Keratinocyte (primary cell): ENCODE data around the gene FRZB.

ENCODE experiments used
- CTCF ChIP-seq, 3 experiments: IDR thresholded peaks in 1 of 3; conservative IDR thresholded peaks in 1 of 3; optimal IDR thresholded peaks in 1 of 3; 2 replicates in 2 of 3; 3 replicates in 1 of 3; pipeline versions ENCODE3 to v1.5.1; 2011; ENCODE audit warnings: low read length in 3 of 3, mild to moderate bottlenecking in 3 of 3, moderate library complexity in 2 of 3, control low read depth in 1 of 3, inconsistent platforms in 1 of 3; ENCODE audit not compliant: insufficient read depth in 2 of 3; ENCODE audit errors: extremely low read depth in 1 of 3
- EZH2 ChIP-seq: IDR thresholded peaks from one replicate; pipeline ENCODE4 v1.6.1; 2012; ENCODE audit warnings: inconsistent platforms, mild to moderate bottlenecking, low read length, moderate library complexity

DNA sequence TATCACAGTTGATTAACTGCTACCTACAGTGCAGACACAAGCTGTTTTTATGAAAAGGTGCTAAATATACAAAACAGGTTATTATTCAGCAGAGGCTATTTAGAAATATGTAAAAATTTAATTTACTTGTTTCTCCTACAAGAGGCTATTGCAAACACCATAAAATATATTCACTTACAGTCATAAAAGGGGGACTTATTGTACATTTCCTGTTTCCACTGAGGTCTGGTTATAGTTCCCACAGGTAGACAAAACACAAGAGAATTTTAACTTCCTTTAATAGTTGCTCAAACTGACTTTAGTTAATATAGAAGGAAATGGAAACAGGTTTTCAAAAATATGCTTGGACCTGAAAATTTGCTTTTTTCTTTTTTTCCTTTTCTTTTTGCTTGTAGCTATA is 40.0 kb upstream of the FRZB start:
- TF ChIP-seq CTCF (optimal IDR thresholded peaks at IDR 0.05 in 1 of 3, IDR thresholded peaks at IDR 0.05 in 1 of 3, conservative IDR thresholded peaks at IDR 0.05 in 1 of 3; ENCODE audit: extremely low read depth in 1 of 3, insufficient read depth in 2 of 3, low read length in 3 of 3) (no peak), EZH2 (no peak)
